Measurements from ENCODE around the gene CACNA1C.

CACNA1C gene

GRCh38 chr12:2443776-2444175, 391.0 kb downstream of the CACNA1C start:
- DNase-seq: no peak

- no peak for DNase-seq
Measured at GRCh38 chr12:2445968-2446367, 393.2 kb downstream of the CACNA1C start.

DNA sequence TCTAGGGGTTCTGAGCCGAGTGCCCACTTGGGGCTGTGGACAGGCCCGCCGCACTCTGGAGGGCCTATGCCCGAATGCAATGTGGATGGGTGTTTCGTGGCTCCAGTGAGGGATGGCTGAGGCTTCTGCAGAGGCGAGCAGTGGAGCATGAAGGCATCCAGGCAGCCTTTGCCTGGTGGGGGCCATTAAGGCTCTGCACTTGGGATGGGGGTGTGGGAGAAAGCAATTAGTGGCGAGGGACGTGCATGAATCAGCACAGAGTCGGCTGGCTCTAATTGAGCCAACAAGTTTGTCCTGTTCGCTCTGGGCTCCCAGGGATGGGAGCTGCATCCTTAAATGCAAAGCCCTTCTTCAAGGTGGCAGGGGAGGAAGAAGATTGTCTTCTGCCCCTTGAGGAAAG, 395.1 kb downstream of the CACNA1C start:
- no peak for DNase-seq

GRCh38 chr12:2449586-2449985, 396.8 kb downstream of the CACNA1C start:
- no peak for DNase-seq

DNA sequence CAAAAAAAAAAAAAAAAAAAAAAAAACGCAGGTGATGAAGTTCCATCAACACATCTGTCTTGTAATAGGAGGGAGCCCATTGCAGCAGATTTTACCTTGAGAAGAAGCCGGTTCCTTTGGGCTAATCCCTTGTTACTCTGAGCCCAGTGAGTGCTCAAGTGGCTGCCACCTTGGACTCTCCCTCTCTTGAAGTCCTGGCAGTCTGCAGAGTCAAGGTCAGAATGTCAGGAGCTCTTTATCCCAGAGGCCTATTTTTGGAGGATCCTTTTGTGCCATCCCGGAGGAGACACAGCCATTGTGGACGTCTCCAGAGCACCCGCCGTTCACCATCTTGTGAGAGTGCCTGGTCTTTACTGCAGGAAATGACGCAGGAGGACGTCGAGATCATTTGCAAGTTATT, 397.8 kb downstream of the CACNA1C start:
- DNase-seq: no peak

DNA sequence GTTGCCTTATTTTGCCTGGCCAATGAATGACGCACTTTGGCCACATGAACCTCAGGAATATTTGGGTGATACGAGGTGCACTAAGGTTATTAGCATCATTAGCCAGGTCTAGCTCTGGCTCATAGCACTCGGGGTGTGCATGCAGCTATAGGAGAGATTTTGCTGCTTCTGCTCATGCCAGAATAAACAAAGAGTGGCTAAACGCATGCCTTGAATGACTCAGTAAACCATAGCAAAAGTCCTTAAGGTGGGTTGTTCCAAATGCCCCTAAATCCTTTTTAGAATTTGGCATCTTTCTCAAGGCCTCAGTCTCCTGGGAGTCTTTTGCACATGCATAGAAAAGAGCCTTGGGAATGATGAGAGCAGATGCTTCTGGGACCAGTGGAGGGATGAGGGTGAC, 398.2 kb downstream of the CACNA1C start:
- no peak for DNase-seq

GRCh38 chr12:2451497-2451896, 398.7 kb downstream of the CACNA1C start:
- DNase-seq: no peak

GRCh38 chr12:2453076-2453760, 400.4 kb downstream of the CACNA1C start:
- DNase-seq: no peak

DNA sequence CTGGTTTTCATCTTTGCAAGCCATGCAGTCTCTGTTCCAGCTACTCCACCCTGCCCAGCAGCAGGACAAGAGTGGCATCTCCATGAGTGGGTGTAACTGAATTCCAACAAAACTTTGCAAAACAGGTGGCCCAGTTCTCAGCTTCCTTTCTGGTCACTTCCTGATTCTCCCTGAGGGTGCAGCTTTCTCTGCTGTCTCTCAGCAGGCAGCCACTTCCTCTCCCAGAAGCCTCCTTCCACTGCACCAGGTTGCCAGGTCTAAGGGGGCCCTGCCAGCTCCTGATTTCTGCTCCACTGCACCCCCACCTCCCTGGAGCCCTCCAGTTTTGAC, 400.9 kb downstream of the CACNA1C start:
- DNase-seq: no peak

GRCh38 chr12:2454601-2455177, 401.9 kb downstream of the CACNA1C start:
- no peak for DNase-seq

DNA sequence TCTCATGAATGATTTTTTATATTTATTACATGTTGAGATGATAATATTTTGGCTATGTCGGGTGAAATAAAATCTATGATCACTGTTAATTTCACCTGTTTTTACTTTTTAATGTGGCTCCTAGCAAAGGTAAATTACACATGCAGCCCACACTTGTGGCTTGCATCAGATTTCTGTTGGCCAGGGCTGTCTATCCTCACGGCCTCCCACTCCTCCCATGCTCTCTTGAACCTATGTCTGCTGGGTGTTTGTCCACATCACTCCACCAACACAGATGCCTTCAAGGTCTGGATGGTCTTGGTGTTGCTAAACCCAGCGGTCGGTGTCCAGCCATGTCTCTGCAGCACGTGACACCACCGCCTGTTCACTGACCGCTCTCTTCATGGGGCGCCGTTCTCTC, 402.6 kb downstream of the CACNA1C start:
- no peak for DNase-seq

- no peak for DNase-seq
Measured at GRCh38 chr12:2456122-2456812, 403.5 kb downstream of the CACNA1C start.

- no peak for DNase-seq
Measured at GRCh38 chr12:2456813-2457186, 404.0 kb downstream of the CACNA1C start.

GRCh38 chr12:2457215-2457932, 404.6 kb downstream of the CACNA1C start:
- no peak for DNase-seq

GRCh38 chr12:2457933-2458414, 405.2 kb downstream of the CACNA1C start:
- no peak for DNase-seq

DNA sequence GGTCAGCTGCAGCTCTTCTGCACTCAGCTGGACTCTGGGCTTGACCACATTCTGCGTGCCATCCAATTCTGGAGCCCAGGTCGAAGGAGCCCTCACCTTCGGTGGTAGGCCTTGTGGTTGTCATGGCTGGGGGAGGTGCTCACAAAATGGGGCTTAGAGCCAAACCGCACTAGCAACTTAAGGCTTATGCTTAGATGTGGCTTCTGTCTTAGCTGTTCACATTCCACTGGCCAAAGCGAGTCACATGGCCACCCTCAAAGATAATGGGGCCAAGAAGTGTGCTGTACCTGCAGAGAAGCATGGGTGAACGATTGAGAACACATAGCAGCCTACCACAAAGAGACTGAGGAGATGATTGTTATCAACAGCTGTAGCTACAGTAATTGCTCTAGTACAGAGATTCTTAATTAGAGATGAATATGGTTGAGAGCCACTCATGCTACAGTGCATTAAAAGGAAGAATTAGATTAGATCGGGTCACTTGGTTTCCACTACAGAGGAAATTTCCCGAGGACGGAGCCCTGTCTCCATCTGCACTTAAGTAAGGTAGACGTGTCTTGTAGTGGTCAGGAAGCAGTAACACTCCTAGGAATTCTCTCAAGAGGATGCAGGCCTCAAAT, 407.4 kb downstream of the CACNA1C start:
- no peak for DNase-seq

DNA sequence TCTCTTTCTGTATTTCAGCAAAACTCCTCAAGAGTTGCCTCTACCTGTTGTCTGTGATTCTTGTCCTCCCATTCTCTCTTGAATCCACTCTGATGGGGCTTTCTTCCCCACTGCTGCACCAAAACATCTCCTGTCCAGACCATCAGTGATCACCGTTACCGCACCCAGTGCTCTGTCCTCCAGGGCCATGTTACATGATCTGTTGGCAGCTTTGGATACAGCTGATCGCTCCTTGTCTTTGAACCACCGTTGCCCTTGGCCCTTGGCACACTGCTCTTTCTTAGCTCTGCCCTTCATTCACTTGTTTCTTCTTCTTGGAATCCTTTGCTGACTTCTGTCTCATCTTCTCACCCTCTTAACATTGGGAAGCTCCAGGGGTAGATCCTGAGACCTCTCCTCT, 408.3 kb downstream of the CACNA1C start:
- no peak for DNase-seq

GRCh38 chr12:2461645-2462044, 408.9 kb downstream of the CACNA1C start:
- DNase-seq: no peak

DNA sequence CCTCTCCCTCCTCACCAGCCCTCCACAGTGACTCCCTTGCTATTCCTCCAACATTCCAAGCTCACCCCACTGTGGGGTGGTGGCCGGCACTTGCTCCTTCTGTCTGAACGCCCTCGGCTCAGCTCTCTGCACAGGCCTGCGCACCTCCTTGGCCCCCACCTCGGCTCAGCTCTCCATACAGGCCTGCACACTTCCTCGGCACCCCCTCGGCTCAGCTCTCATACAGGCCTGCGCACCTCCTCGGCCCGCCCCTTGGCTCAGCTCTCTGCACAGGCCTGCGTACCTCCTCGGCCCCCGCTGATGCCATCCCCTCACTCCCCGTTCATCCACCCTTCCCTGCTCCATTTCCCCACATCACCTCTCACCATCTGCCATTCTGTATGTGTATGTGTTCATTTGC, 409.3 kb downstream of the CACNA1C start:
- DNase-seq: no peak

DNA sequence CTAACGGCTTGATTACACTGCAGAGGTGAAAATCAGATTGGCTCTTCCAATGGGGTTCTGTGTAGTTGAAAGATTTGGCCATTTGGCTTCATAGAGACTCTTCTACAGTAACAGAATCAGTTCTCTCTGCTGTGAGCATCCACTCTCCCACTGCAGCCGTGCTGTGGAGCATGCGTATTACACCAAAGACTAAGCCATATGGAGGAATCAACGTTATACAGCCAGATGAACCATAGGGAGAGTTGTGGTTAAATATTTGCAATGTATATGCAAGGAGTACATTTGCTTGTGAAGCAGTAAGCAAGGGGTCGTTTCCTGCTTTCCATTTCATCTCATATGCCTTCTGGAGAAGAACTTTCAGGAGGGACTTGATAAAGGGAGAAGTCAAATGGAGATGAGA, 410.9 kb downstream of the CACNA1C start:
- DNase-seq: no peak

GRCh38 chr12:2465681-2466080, 412.9 kb downstream of the CACNA1C start:
- no peak for DNase-seq

GRCh38 chr12:2466211-2466610, 413.4 kb downstream of the CACNA1C start:
- no peak for DNase-seq

DNA sequence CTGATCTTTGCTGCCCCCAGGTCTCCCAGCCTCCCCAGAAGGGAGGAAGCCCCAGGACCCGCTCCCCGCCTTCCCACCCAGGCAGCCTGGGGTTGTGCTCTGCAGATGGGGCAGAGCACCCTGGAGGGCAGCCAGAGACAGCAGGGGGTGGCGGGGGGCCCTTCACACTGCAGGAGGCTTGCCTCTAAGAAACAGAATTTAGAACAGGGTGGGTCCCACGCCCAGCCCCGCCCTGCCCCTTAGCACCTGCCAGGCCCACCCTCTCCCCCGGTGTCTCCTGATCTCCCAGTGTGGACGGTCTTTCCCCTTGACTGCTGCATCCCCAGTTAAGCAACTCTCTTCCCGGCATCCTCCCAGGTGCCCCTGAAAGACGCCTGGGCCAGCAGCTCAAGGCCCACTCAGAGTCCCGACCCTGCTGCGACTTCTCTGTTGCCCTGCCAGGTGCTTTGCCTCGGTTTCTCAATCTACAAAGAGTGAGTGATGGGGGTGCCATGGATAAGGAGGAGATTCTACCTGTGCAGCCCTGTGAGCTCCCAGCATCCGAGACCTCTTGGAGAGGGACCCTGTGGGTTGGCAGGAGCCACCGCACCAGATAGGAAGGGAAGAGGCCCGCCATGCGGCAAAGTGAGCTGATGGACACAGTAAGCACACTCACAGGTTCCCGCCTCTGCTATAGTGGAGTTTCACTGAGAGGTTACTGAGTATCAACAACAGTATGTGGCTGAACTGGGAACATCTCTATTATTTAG, 414.8 kb downstream of the CACNA1C start:
- no peak for DNase-seq

Data from NCI-H146 (cell line).